Neural progenitor cell (in vitro differentiated cells): ENCODE results near the gene NDUFA11. TPM values are rescaled to one million over a fixed set of nuclear protein-coding genes. Genes with fewer than 3 reads are reported as not detected.
A peak's percentile ranks its signal among the peaks of the same experiment; 100 is the strongest.

Experiments used
- DNase-seq: peaks from one replicate; pipeline ENCODE4 v3.0.0-alpha.2; 2016; ENCODE audit warnings: low spot score
- H2AFZ ChIP-seq: fragments of 200-600 bp; sonication (generic); replicated peaks from 2 replicates; pipeline ENCODE4 v1.6.1; 2016; ENCODE audit warnings: antibody characterized with exemption
- H3F3A ChIP-seq: fragments of 200-600 bp; sonication (generic); 2 replicates; pipeline ENCODE4 v1.6.1; 2016; ENCODE audit warnings: antibody characterized with exemption, low read depth
- H3K27ac ChIP-seq: fragments of 200-600 bp; sonication (generic); 2 replicates; pipeline ENCODE4 v1.5.1; 2016; ENCODE audit warnings: mild to moderate bottlenecking
- H3K27me3 ChIP-seq: fragments of 200-600 bp; sonication (generic); 2 replicates; pipeline ENCODE4 v1.6.1; 2016; ENCODE audit warnings: mild to moderate bottlenecking, moderate library complexity
- H3K36me3 ChIP-seq: fragments of 200-600 bp; sonication (generic); 2 replicates; pipeline ENCODE4 v1.5.1; 2016
- H3K4me1 ChIP-seq: fragments of 200-600 bp; sonication (generic); 2 replicates; pipeline ENCODE4 v1.6.1; 2016; ENCODE audit warnings: mixed run types
- H3K4me2 ChIP-seq: fragments of 200-600 bp; sonication (generic); 2 replicates; pipeline ENCODE4 v1.6.1; 2016
- H3K4me3 ChIP-seq: fragments of 200-600 bp; sonication (generic); 2 replicates; pipeline ENCODE4 v1.5.1; 2016
- H3K79me2 ChIP-seq: fragments of 200-600 bp; sonication (generic); 2 replicates; pipeline ENCODE4 v1.6.1; 2016; ENCODE audit warnings: low read depth
- H3K9ac ChIP-seq: fragments of 200-600 bp; sonication (generic); 2 replicates; pipeline ENCODE4 v1.6.1; 2016
- H3K9me3 ChIP-seq: fragments of 200-600 bp; sonication (generic); 2 replicates; pipeline ENCODE4 v1.5.1; 2016; ENCODE audit warnings: low read depth
- H4K20me1 ChIP-seq: fragments of 200-600 bp; sonication (generic); 2 replicates; pipeline ENCODE4 v1.6.1; 2016; ENCODE audit warnings: low read depth
- H3K27ac Mint-ChIP-seq: 3 replicates; pipeline ENCODE4 v1.8.0; 2021; ENCODE audit warnings: mixed read lengths
- H3K27me3 Mint-ChIP-seq: 2 replicates; pipeline ENCODE4 v1.8.0; 2022; ENCODE audit warnings: low read depth, mild to moderate bottlenecking, inconsistent platforms, moderate library complexity, mixed read lengths; ENCODE audit not compliant: insufficient read depth
- H3K36me3 Mint-ChIP-seq: 3 replicates; pipeline ENCODE4 v1.8.0; 2021; ENCODE audit warnings: mixed read lengths
- H3K4me1 Mint-ChIP-seq: 3 replicates; pipeline ENCODE4 v1.8.0; 2021; ENCODE audit warnings: mixed read lengths
- H3K4me3 Mint-ChIP-seq: 3 replicates; pipeline ENCODE4 v1.8.0; 2021; ENCODE audit warnings: mild to moderate bottlenecking, moderate library complexity, mixed read lengths
- H3K9me3 Mint-ChIP-seq: 3 replicates; pipeline ENCODE4 v1.8.0; 2020; ENCODE audit warnings: mixed read lengths
- EZH2 ChIP-seq: fragments of 200-600 bp; sonication (generic); IDR thresholded peaks from 2 replicates; pipeline ENCODE4 v1.6.1; 2017; ENCODE audit warnings: antibody characterized with exemption, mild to moderate bottlenecking, moderate library complexity
- EZH2phosphoT487 ChIP-seq: fragments of 200-600 bp; sonication (generic); IDR thresholded peaks from 2 replicates; pipeline ENCODE4 v1.6.1; 2017; ENCODE audit warnings: antibody characterized with exemption
- total RNA-seq: library from RNA; depleted of rRNA; stranded (reverse); fragments of >200 nt; gene quantifications from 2 replicates; pipeline ENCODE4 v1.2.3, GENCODE V29; 2015; ENCODE audit warnings: low replicate concordance
- TF ChIP-seq, protein P1 (sequence below): fragments of 200-600 bp; sonication (generic); IDR thresholded peaks from 2 replicates; pipeline ENCODE4 v1.5.1; 2017; ENCODE audit warnings: antibody characterized with exemption, mild to moderate bottlenecking

The NDUFA11 gene
- 102 and 197 TPM in 2 replicates for total RNA-seq

GRCh38 chr19:5903624-5904351, at the start of gene NDUFA11:
Gene NDUFA11 (minus strand): TSS chr19:5903790. CDS start chr19:5903708, 82 bp downstream.
- H3K4me1 Mint-ChIP-seq = peaks cover 15% of the 10 kb centered on the region
- H3K9me3 Mint-ChIP-seq = no peaks in the 10 kb centered on the region
- peak within 1 kb of the TSS; percentile 84 for H2AFZ ChIP-seq
- peaks cover 22% of the 10 kb centered on the region for H4K20me1 ChIP-seq
- H3K27me3 Mint-ChIP-seq = peaks cover 2% of the 10 kb centered on the region
- TF ChIP-seq EZH2 = no peak
- H3K4me2 ChIP-seq = peak within 1 kb of the TSS; percentile 92
- peak within 1 kb of the TSS; percentile 86 for H3K4me3 ChIP-seq
- peak within 1 kb of the TSS; percentile 97 for H3K27ac Mint-ChIP-seq
- H3F3A ChIP-seq = peaks cover 12% of the 10 kb centered on the region
- H3K79me2 ChIP-seq = peaks cover 44% of the 10 kb centered on the region
- peak within 1 kb of the TSS; percentile 96 for H3K9ac ChIP-seq
- H3K36me3 ChIP-seq = no peaks in the 10 kb centered on the region
- peak within 1 kb of the TSS; percentile 99 for H3K4me3 Mint-ChIP-seq
- H3K9me3 ChIP-seq = no peaks in the 10 kb centered on the region
- DNase-seq = peak; percentile 97
- peaks cover 5% of the 10 kb centered on the region for H3K4me1 ChIP-seq
- peak within 1 kb of the TSS; percentile 55 for H3K27ac ChIP-seq
- H3K36me3 Mint-ChIP-seq = peaks cover 9% of the 10 kb centered on the region
- H3K27me3 ChIP-seq = no peaks in the 10 kb centered on the region

- DNase-seq = no peak
- no peaks in the 10 kb centered on the region for H3K36me3 ChIP-seq
- no peak for TF ChIP-seq EZH2
- TF ChIP-seq, protein P1, sequence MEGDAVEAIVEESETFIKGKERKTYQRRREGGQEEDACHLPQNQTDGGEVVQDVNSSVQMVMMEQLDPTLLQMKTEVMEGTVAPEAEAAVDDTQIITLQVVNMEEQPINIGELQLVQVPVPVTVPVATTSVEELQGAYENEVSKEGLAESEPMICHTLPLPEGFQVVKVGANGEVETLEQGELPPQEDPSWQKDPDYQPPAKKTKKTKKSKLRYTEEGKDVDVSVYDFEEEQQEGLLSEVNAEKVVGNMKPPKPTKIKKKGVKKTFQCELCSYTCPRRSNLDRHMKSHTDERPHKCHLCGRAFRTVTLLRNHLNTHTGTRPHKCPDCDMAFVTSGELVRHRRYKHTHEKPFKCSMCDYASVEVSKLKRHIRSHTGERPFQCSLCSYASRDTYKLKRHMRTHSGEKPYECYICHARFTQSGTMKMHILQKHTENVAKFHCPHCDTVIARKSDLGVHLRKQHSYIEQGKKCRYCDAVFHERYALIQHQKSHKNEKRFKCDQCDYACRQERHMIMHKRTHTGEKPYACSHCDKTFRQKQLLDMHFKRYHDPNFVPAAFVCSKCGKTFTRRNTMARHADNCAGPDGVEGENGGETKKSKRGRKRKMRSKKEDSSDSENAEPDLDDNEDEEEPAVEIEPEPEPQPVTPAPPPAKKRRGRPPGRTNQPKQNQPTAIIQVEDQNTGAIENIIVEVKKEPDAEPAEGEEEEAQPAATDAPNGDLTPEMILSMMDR = no peak
- TF ChIP-seq EZH2phosphoT487 = no peak
- peaks cover 95% of the 10 kb centered on the region for H3K79me2 ChIP-seq
- Mint-ChIP-seq H3K27me3 (no peaks in the 10 kb centered on the region), H3K9me3 (no peaks in the 10 kb centered on the region), H3K27ac (peak overlapping the region; percentile 6), H3K4me1 (peaks cover 90% of the 10 kb centered on the region), H3K4me3 (peak overlapping the region; percentile 22), H3K36me3 (peaks cover 2% of the 10 kb centered on the region)
- no peak overlapping the region for H3K4me3 ChIP-seq
- no peak overlapping the region for H2AFZ ChIP-seq
- no peaks in the 10 kb centered on the region for H3K27me3 ChIP-seq
- no peaks in the 10 kb centered on the region for H3K9me3 ChIP-seq
- H4K20me1 ChIP-seq = peaks cover 100% of the 10 kb centered on the region
- peaks cover 87% of the 10 kb centered on the region for H3K4me1 ChIP-seq
- peaks cover 45% of the 10 kb centered on the region for H3F3A ChIP-seq
- no peak overlapping the region for H3K9ac ChIP-seq
- peak overlapping the region; percentile 40 for H3K4me2 ChIP-seq
- H3K27ac ChIP-seq = no peak overlapping the region
These were observed 49.5 kb upstream of the NDUFA11 start for GRCh38 chr19:5953030-5953589.

DNA sequence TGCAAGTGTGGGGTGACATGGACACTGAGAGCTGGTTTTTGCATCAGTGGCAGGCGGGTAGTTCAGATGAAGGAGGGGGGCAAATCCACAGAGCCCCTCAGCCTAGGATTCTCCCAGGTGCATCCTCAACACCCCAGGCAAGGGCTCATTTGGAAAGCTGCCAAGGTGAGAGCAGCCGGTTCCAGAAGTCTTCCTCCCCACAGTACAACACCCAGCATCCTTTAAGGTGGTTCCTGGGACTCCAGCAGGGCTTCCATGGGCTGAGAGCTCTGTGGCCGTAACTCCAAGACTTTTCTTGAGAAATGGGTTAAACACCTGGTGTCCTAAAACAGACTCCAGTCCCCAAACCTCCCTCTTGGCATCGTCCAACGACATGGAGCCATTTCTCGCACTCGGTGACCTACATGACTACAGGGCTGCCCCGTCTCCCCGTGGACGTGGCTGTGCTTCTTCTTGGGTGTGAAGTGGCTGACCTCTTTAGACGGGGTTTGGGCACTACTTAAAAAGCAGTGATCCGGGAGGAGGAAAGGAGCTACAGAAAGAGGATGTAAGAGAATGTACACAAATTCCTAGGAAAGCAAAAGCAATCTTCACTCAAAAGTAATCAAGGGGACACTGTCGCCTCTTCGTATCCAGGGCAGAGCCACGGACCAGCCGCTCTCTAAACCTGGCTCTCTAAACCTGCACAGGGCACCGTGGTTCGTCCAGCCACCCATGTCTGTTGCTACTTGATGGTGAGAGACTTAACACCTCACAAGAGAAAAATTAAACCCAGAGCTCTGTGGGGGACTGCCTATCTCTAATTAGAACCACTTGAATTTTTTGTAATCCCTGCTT, 48.8 kb upstream of the NDUFA11 start:
- peak overlapping the region; percentile 72 for H3K27ac Mint-ChIP-seq
- TF ChIP-seq EZH2 = no peak
- TF ChIP-seq EZH2phosphoT487 = no peak
- TF ChIP-seq, protein P1 = no peak

More for the DNA sequence above, 48.8 kb upstream of the NDUFA11 start:
- Histone ChIP-seq H3K27me3 (no peaks in the 10 kb centered on the region), H3K4me2 (peak overlapping the region; percentile 75), H3K79me2 (peaks cover 95% of the 10 kb centered on the region), H2AFZ (no peak overlapping the region), H3K4me1 (peaks cover 87% of the 10 kb centered on the region), H3K36me3 (no peaks in the 10 kb centered on the region), H3K4me3 (no peak overlapping the region), H3F3A (peaks cover 49% of the 10 kb centered on the region), H3K9me3 (no peaks in the 10 kb centered on the region), H3K27ac (peak overlapping the region; percentile 77), H4K20me1 (peaks cover 100% of the 10 kb centered on the region), H3K9ac (no peak overlapping the region)
- H3K9me3 Mint-ChIP-seq = no peaks in the 10 kb centered on the region
- peaks cover 90% of the 10 kb centered on the region for H3K4me1 Mint-ChIP-seq
- peak overlapping the region; percentile 72 for H3K4me3 Mint-ChIP-seq
- H3K27me3 Mint-ChIP-seq = no peaks in the 10 kb centered on the region
- peaks cover 3% of the 10 kb centered on the region for H3K36me3 Mint-ChIP-seq
- no peak for DNase-seq
